IMR-90 (cell line): Measurements from ENCODE around the gene ERG. TPM values are rescaled to one million over a fixed set of nuclear protein-coding genes. Genes with fewer than 3 reads are reported as not detected.

Source experiments
- ELK1 ChIP-seq: fragments of 150-350 bp; IDR thresholded peaks from 2 replicates; pipeline ENCODE4 v1.6.1; 2016; ENCODE audit warnings: low read depth, mild to moderate bottlenecking, low read length, moderate library complexity, borderline replicate concordance
- RAD21 ChIP-seq: IDR thresholded peaks from 2 replicates; pipeline ENCODE4 v1.6.1; 2012; ENCODE audit warnings: low read length, improper control_type of control experiment
- polyA plus RNA-seq, 3 experiments: library from polyadenylated mRNA; depleted of rRNA; stranded (reverse); fragments of >200 nt; gene quantifications; 2 replicates each; pipeline ENCODE4 v1.2.3, GENCODE V29; 2012; ENCODE audit warnings: low replicate concordance in 1 of 3
- total RNA-seq: library from RNA; depleted of rRNA; stranded (reverse); fragments of >200 nt; gene quantifications from 2 replicates; pipeline ENCODE4 v1.2.3, GENCODE V29; 2012

The ERG gene
- total and polyA plus RNA-seq, 2 of the 4 experiments (the other 2 are of a cell fraction) = not detected

GRCh38 chr21:38354231-38354630 lies 144.0 kb downstream of the ERG start (continued):
- no peak for TF ChIP-seq ELK1
- TF ChIP-seq RAD21 = no peak
